K562 (cell line): ENCODE measurements around the gene R3HDM2. TPM values are rescaled to one million over a fixed set of nuclear protein-coding genes. Genes with fewer than 3 reads are reported as not detected.

Experiments
- ATF1 ChIP-seq, 2 experiments: fragments of 450-650 bp in 1 of 2; IDR thresholded peaks; 2 replicates each; pipeline ENCODE4 v1.6.1; 2016; ENCODE audit warnings: missing compliant biosample characterization in 1 of 2, missing genetic modification characterization in 1 of 2
- CC2D1A ChIP-seq: fragments of 450-650 bp; IDR thresholded peaks from 2 replicates; pipeline ENCODE4 v1.6.1; 2017; ENCODE audit warnings: mild to moderate bottlenecking
- CLOCK ChIP-seq: fragments of 250-450 bp; sonication (Bioruptor Pico); IDR thresholded peaks from 2 replicates; pipeline ENCODE4 v1.4.0; 2020; ENCODE audit warnings: mild to moderate bottlenecking, moderate library complexity, borderline replicate concordance
- DLX4 ChIP-seq: fragments of 250-450 bp; sonication (Bioruptor Pico); IDR thresholded peaks from 2 replicates; pipeline ENCODE4 v1.6.1; 2021; ENCODE audit warnings: mild to moderate bottlenecking
- ERF ChIP-seq: fragments of 450-650 bp; formaldehyde crosslinking; IDR thresholded peaks from 2 replicates; pipeline ENCODE4 v1.4.0; 2020; ENCODE audit warnings: mild to moderate bottlenecking, mixed read lengths
- FOSL1 ChIP-seq: fragments of 200-800 bp; sonication (Bioruptor generic); conservative IDR thresholded peaks from 2 replicates; pipeline ENCODE4 v1.6.1; 2016; ENCODE audit warnings: missing genetic modification characterization, missing compliant biosample characterization
- GABPA ChIP-seq: fragments of 200-800 bp; sonication (Bioruptor generic); conservative IDR thresholded peaks from 2 replicates; pipeline ENCODE4 v1.6.1; 2016; ENCODE audit warnings: low read depth, missing genetic modification characterization, missing compliant biosample characterization
- GATAD2A ChIP-seq: fragments of 450-650 bp; IDR thresholded peaks from 2 replicates; pipeline ENCODE4 v1.6.1; 2017
- HBP1 ChIP-seq: fragments of 450-650 bp; formaldehyde crosslinking; IDR thresholded peaks from 2 replicates; pipeline ENCODE4 v1.4.0; 2022; ENCODE audit warnings: missing genetic modification characterization
- HLTF ChIP-seq: fragments of 450-650 bp; IDR thresholded peaks from 2 replicates; pipeline ENCODE4 v1.6.1; 2016
- HNRNPLL ChIP-seq: fragments of 200-400 bp; formaldehyde crosslinking; IDR thresholded peaks from 2 replicates; pipeline ENCODE4 v1.6.1; 2017; ENCODE audit warnings: low read length, low read depth, mild to moderate bottlenecking; ENCODE audit not compliant: poor library complexity, severe bottlenecking
- MYC ChIP-seq, 2 experiments: fragments of 250-450 bp in 1 of 2; sonication (Bioruptor Pico) in 1 of 2; IDR thresholded peaks; 2 replicates each; pipeline versions ENCODE4 v1.5.1 to v1.6.1; 2012 to 2021; ENCODE audit warnings: low read depth in 2 of 2, borderline replicate concordance in 1 of 2, improper control_type of control experiment in 1 of 2, low read length in 1 of 2, mild to moderate bottlenecking in 1 of 2, moderate library complexity in 1 of 2
- RCOR1 ChIP-seq, 2 experiments: IDR thresholded peaks; 2 replicates each; pipeline ENCODE4 v1.6.1; 2012; ENCODE audit warnings: low read depth in 2 of 2, low read length in 2 of 2, borderline replicate concordance in 1 of 2, improper control_type of control experiment in 1 of 2
- SMARCE1 ChIP-seq: fragments of 450-650 bp; IDR thresholded peaks from 2 replicates; pipeline ENCODE4 v1.7.1; 2016; ENCODE audit warnings: mild to moderate bottlenecking
- SRSF1 ChIP-seq: fragments of 200-400 bp; formaldehyde crosslinking; IDR thresholded peaks from 2 replicates; pipeline ENCODE4 v1.6.1; 2017; ENCODE audit warnings: mild to moderate bottlenecking, low read depth, low read length, moderate library complexity
- STAT5B ChIP-seq: fragments of 250-450 bp; sonication (Bioruptor Pico); IDR thresholded peaks from 2 replicates; pipeline ENCODE4 v1.8.0; 2021; ENCODE audit warnings: mild to moderate bottlenecking, inconsistent platforms
- TCF7L2 ChIP-seq: fragments of 150-350 bp; IDR thresholded peaks from 2 replicates; pipeline ENCODE4 v1.6.1; 2016; ENCODE audit warnings: low read depth, mild to moderate bottlenecking, low read length, moderate library complexity
- TFAM ChIP-seq: fragments of 250-450 bp; sonication (Bioruptor Pico); conservative IDR thresholded peaks from 2 replicates; pipeline ENCODE4 v1.5.0; 2021; ENCODE audit warnings: mild to moderate bottlenecking, moderate library complexity
- XRCC3 ChIP-seq: fragments of 450-650 bp; IDR thresholded peaks from 2 replicates; pipeline ENCODE4 v1.6.1; 2017; ENCODE audit warnings: mild to moderate bottlenecking, moderate library complexity
- ZBTB33 ChIP-seq: sonication (generic); formaldehyde crosslinking; IDR thresholded peaks from 2 replicates; pipeline ENCODE4 v1.8.1; 2023; ENCODE audit warnings: mild to moderate bottlenecking, missing genetic modification reagents
- ZFX ChIP-seq: sonication (generic); formaldehyde crosslinking; IDR thresholded peaks from 2 replicates; pipeline ENCODE4 v1.8.0; 2022; ENCODE audit warnings: mild to moderate bottlenecking, missing genetic modification reagents, moderate library complexity
- polyA plus RNA-seq, 8 experiments: library from polyadenylated mRNA; depleted of rRNA in 4 of 8; stranded (reverse) in 5 of 8; unstranded in 3 of 8; fragments of >200 nt; fragmentation: Nextera tagmentation in 2 of 8; fragmentation: Illumina TruSeq in 1 of 8; extraction: Ambion mirVana in 2 of 8; extraction: Trizol in 1 of 8; gene quantifications; 2 replicates each; pipeline versions ENCODE4 v1.2.1 to v1.2.3, GENCODE V29; 2011 to 2014; ENCODE audit warnings: inconsistent platforms in 1 of 8, missing spikeins in 1 of 8
- total RNA-seq, 7 experiments: library from RNA; depleted of rRNA in 6 of 7; stranded (reverse); fragments of >200 nt in 6 of 7; fragmentation: Illumina TruSeq in 2 of 7; extraction: Trizol in 2 of 7; gene quantifications; 2 replicates each; pipeline versions ENCODE4 v1.2.1 to v1.2.3, GENCODE V29; 2011 to 2021; ENCODE audit warnings: low replicate concordance in 1 of 7

Gene R3HDM2
- total and polyA plus RNA-seq, 9 of the 15 experiments (the other 6 are each of a cell fraction or from before 2014, with no cell fraction given): 3.3 to 18.8 (median 9.0) TPM

GRCh38 chr12:57477710-57478681 lies 47.2 kb upstream of the R3HDM2 start (continued):
- no peak for TF ChIP-seq ZBTB33 (CRISPR knock-in tag)
- TF ChIP-seq SRSF1: no peak
- peak; percentile 38 for TF ChIP-seq HNRNPLL
- TF ChIP-seq GABPA: peak; percentile 62
- TF ChIP-seq MYC (IDR thresholded peaks at IDR 0.05; ENCODE audit: low read depth, low read length): no peak
- TF ChIP-seq MYC (CRISPR knock-in tag; IDR thresholded peaks at IDR 0.05; ENCODE audit: borderline replicate concordance, low read depth): no peak
- TF ChIP-seq FOSL1 (tag): peak; percentile 73
- TF ChIP-seq RCOR1 (IDR thresholded peaks at IDR 0.05; ENCODE audit: borderline replicate concordance in 1 of 2, low read depth in 2 of 2, low read length in 2 of 2): no peak
- TF ChIP-seq XRCC3: no peak
- no peak for TF ChIP-seq TCF7L2
- TF ChIP-seq GATAD2A: no peak
- no peak for TF ChIP-seq CLOCK (CRISPR knock-in tag)
- no peak for TF ChIP-seq STAT5B (CRISPR knock-in tag)
- no peak for TF ChIP-seq TFAM (CRISPR knock-in tag)
- TF ChIP-seq HLTF: no peak
- peak; percentile 80; the same call in 1 of the 2 replicates for TF ChIP-seq CC2D1A
- TF ChIP-seq DLX4 (CRISPR knock-in tag): no peak
- TF ChIP-seq ATF1 (CRISPR knock-in tag; IDR thresholded peaks at IDR 0.05): no peak
- 0 out of 2 replicates have a peak, but pooled peaks have one; percentile 11 for TF ChIP-seq ATF1 (tag; IDR thresholded peaks at IDR 0.05)
- no peak for TF ChIP-seq HBP1
- 0 out of 2 replicates have a peak, but pooled peaks have one; percentile 28 for TF ChIP-seq SMARCE1
- TF ChIP-seq ZFX (CRISPR knock-in tag): 0 out of 2 replicates have a peak, but pooled peaks have one; percentile 2
- TF ChIP-seq ERF: peak; percentile 78; the same call in 1 of the 2 replicates
